ENCODE results near the gene PDE4D.
"Not testable (repeated sequence)": the region's sequence is repeated elsewhere in the genome, so short reads cannot be mapped to it uniquely, and the experiment has no call there.

The PDE4D gene

DNA sequence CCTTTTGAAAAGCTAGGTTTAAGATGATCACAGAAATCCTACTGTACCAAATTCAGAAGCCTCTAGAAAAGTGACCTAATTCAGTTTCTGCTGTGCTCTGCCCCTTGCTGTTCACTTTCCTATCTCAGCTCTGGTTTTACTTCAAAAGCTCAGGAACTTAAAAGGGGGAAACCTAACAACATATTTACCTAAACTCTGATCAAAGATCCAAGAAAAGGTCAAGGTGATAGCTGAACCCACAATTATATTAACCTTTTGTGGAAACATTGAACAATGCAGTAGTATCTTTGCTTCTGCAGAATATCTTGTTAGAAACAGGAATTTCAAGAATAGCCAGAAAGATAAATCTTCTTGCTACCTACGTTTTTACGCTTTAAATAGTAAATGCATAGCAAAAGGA lies 568.5 kb downstream of the PDE4D start:
- DNase-seq (ENCODE audit: low spot score) = no peak

- no peak for DNase-seq (ENCODE audit: low spot score)
Observed at GRCh38 chr5:59322894-59323293, 570.6 kb downstream of the PDE4D start.

- DNase-seq (ENCODE audit: low spot score) = no peak
Observed at GRCh38 chr5:59322058-59322457, 571.5 kb downstream of the PDE4D start.

- DNase-seq (ENCODE audit: low spot score) = no peak
Observed at GRCh38 chr5:59321642-59322041, 571.9 kb downstream of the PDE4D start.

DNA sequence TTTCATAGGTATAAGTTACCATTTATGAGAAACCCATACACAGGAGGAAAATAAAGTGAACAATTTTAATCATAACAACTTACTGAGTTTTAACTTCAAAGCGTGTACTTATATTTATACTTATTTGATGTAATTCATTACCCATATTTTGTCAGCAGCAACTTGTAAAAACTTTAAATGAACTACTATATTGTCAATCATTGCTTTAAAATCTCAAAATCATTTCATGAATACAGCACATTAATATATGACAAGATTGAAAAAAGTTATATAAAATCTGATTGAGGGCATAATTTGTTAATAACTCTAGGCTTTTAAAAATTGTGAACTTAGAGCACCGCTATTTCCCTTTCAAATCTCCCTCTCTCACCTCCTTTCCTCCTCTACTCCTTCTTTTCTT lies 573.1 kb downstream of the PDE4D start:
- DNase-seq (ENCODE audit: low spot score) = no peak

DNA sequence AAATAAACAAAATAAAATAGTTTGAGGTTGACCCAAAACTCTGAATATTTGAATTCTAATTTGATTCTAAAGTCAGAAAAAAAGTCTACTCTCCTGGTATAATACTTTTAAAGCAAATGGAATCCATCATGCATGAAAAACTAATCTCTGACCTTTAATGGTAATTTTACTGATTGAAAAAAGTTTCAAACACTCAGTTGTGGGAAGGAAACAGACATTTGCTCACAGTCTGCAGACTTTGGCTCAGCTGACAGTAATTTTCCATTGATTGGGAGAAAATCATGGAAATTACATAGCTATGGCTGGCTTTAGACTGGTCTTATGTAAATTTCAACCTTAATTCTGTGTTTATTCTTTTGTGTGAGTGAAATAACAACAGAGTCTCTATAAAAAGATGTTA lies 574.3 kb downstream of the PDE4D start:
- no peak for DNase-seq (ENCODE audit: low spot score)

DNA sequence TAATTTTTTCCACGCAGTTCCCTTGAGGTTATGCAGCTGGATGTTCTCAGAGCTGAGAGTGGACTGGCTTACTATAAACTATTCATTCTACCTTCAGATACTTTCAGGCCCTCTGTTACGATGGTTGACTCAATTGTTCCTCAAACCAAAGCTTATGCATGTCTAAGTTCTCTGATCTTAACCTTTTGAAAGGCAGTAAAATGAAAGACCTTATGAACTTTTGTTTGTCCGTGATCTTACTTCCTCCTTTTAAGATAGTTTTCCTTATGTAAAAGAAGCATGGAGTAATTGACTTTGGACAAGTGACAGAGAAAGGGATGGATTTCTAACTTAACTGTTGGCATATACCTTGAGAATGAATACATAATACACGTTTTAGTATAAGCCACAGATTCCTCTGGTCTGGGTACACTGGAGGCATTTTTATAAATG lies 575.7 kb downstream of the PDE4D start:
- no peak for DNase-seq (ENCODE audit: low spot score)

- no peak for DNase-seq (ENCODE audit: low spot score)
Observed at GRCh38 chr5:59317023-59317773, 576.3 kb downstream of the PDE4D start.

- DNase-seq (ENCODE audit: low spot score) = no peak
Observed at GRCh38 chr5:59312223-59312622, 581.3 kb downstream of the PDE4D start.

GRCh38 chr5:59308685-59309084 lies 584.8 kb downstream of the PDE4D start:
- DNase-seq (ENCODE audit: low spot score) = not testable (repeated sequence)

GRCh38 chr5:59303289-59303716 lies 590.2 kb downstream of the PDE4D start:
- not testable (repeated sequence) for DNase-seq (ENCODE audit: low spot score)

GRCh38 chr5:59302509-59302908 lies 591.0 kb downstream of the PDE4D start:
- DNase-seq (ENCODE audit: low spot score) = not testable (repeated sequence)

GRCh38 chr5:59301727-59302126 lies 591.8 kb downstream of the PDE4D start:
- DNase-seq (ENCODE audit: low spot score) = no peak

DNA sequence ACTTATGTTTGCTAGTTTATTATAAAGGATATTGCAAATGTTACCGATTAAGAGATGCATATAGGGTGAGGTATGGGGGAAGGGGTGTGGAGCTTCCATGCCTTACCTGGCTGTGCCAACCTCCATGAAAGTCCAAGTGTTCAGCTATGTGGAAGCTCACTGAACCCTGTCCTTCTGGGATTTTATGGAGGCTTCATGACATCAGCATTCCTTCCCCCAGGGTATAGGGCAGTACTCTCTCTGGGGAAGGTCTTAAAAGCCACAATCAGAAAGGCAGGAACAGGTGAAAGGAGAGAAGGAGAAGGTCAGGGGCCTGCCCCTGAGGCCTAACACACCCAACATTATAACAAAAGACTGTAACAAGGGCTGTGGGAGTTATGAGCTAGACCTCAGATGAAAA lies 592.6 kb downstream of the PDE4D start:
- no peak for DNase-seq (ENCODE audit: low spot score)

GRCh38 chr5:59299006-59299405 lies 594.5 kb downstream of the PDE4D start:
- DNase-seq (ENCODE audit: low spot score) = no peak

DNA sequence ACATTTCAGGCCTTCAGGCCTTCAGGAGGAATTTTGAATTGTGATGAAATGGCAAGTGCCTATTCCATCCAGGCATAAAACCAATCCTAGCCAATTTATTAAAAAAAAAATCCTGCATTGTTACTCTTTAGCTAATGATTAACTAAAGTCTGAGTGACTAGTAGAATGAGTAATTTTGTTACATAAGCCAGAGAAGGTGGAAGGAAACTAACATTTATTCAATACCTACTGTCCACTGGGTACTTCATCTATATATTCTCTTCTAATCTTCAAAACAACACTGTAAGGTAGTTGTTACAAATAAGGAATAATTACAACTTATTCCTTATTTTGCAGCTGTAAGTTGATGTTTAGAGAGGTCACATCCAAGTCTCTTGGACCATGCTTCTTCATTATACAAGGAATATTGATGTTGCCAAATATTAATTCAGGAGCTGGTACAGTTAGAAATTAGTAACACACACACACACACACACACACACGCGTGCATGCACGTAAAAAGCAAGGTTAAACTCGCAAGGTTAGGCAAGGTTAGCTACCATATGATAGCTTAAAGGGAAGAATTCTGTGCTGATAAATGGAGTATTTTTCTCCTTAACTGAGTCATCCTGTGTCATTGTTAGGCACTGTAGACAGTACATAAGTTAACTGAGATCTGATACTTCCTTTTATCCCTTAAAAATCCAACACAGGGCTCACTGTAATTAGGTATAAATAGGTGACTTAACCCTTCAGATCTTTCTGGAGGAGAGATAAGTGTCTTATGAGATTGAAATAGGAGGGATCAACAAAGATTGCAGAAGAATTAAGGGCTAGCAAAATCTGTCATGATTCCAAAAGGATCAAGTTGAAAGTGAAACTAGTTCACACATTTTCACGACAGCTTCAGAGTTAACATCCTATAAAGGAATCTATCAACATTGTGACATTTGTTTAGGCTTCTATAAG lies 596.9 kb downstream of the PDE4D start:
- peak; percentile 40 for DNase-seq (ENCODE audit: low spot score)

DNA sequence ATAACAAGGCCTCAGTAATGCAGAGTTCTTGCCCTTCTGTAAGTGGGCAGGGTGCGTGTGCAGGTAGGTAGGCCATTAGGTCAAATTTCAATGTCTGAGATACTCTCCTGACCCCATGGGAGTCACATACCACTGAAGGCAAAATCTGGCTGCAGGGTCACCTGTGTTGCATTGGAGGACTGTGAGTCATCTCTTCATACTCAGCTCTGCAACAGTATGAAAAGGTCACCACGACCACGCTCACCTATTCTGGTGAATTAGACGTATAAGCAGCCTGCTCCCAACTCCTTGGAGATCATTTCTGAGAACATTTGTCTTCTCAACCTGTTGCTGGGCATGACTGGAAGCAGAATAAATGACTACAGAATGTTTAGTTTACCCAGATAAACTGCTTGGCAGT lies 599.8 kb downstream of the PDE4D start:
- no peak for DNase-seq (ENCODE audit: low spot score)

DNA sequence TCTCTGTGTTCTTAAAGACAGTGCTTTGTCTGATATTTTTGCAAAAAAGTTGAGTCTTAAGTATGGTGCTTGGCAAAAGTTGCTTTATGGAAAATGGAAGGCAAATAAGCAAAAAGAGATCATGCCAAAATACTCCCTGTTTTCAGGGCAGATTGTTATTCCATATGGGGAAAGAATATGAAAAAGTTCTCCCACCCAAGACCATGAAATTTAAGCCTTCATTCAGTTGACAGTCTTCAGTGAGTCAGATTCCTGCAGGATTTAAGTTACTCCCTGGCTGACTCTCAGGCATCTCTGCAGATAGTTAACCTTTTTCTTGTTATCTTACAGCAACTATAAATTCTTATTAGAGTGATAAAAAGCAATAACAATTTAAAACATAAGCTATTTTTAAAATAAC lies 601.6 kb downstream of the PDE4D start:
- no peak for DNase-seq (ENCODE audit: low spot score)

DNA sequence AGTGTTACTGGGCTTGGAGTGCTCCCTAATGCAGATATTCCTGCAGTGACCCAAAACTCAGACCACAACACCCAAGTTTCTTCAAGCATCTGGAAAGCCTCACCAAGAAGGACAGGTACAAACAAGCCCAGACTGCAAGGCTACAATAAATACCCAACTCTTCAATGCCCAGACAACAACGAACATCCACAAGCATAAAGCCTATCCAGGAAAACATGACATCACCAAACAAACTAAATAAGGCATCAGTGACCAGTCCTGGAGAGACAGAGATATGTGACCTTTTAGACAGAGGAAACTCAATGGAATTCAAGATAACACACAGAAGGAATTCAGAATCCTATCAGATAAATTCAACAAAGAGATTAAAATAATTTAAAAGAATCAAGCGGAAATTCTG lies 605.6 kb downstream of the PDE4D start:
- no peak for DNase-seq (ENCODE audit: low spot score)

GRCh38 chr5:59287361-59287760 lies 606.2 kb downstream of the PDE4D start:
- DNase-seq (ENCODE audit: low spot score) = no peak

- DNase-seq (ENCODE audit: low spot score) = no peak
Observed at GRCh38 chr5:59286510-59286909, 607.0 kb downstream of the PDE4D start.

DNA sequence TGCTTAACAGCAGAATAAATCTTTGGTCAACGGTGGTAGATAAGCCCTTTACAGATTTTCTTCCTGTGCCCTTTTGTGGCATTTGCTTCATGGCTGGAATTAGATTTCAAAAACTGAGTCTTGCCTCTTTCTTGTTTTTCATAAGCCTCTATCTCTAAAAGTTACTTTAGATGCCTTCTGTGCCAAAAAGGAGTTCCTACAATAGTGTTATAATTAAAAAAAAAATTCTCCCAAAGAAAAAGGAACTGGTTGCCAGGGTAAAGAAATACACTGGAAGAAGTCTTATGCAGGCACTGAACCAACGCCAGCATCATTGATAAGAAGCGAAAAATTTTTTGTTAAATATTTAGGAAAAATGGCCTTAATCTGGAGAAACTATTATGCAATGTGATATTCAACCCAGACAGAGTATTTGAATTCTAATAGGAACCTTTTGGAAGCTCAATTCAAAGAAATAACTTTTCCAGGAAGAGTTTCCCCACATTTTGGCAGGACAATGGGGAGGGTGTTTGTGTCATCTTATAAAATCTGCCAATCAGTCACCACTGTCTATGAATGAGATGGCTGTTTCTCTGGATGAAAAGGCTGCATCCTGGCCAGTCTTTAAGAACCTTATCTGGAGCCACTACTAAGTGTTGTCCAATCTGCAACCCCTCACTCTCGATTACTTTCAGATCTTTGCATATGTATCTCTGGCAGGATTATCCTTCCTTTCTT lies 608.1 kb downstream of the PDE4D start:
- DNase-seq (ENCODE audit: low spot score) = no peak

Measured in RKO (cell line).